Ishikawa (cell line): Measurements from ENCODE around the gene SHISAL2B.

ENCODE experiments used
- CEBPB ChIP-seq: IDR thresholded peaks from 2 replicates; pipeline ENCODE4 v1.6.1; 2012
- CREB1 ChIP-seq: IDR thresholded peaks from 2 replicates; pipeline ENCODE4 v1.6.1; 2012; ENCODE audit warnings: low read depth
- EGR1 ChIP-seq: IDR thresholded peaks from 2 replicates; pipeline ENCODE4 v1.6.1; 2012
- EP300 ChIP-seq: IDR thresholded peaks from 2 replicates; pipeline ENCODE4 v1.6.1; 2012; ENCODE audit warnings: borderline replicate concordance
- FOXM1 ChIP-seq: IDR thresholded peaks from 2 replicates; pipeline ENCODE4 v1.6.1; 2012; ENCODE audit warnings: low read depth, borderline replicate concordance
- RAD21 ChIP-seq: IDR thresholded peaks from 2 replicates; pipeline ENCODE4 v1.6.1; 2012; ENCODE audit warnings: low read depth
- TAF1 ChIP-seq: IDR thresholded peaks from 2 replicates; pipeline ENCODE4 v1.6.1; 2012; ENCODE audit warnings: low read depth, mild to moderate bottlenecking
- TCF12 ChIP-seq: IDR thresholded peaks from 2 replicates; pipeline ENCODE4 v1.6.1; 2012; ENCODE audit warnings: low read depth
- TEAD4 ChIP-seq: IDR thresholded peaks from 2 replicates; pipeline ENCODE4 v1.6.1; 2012
- YY1 ChIP-seq: IDR thresholded peaks from 2 replicates; pipeline ENCODE4 v1.6.1; 2012; ENCODE audit warnings: low read depth
- ZBTB7A ChIP-seq: IDR thresholded peaks from 2 replicates; pipeline ENCODE4 v1.6.1; 2012; ENCODE audit warnings: low read depth
- TF ChIP-seq, protein P1 (sequence below): IDR thresholded peaks from 2 replicates; pipeline ENCODE4 v1.6.1; 2012; ENCODE audit warnings: low read depth, mild to moderate bottlenecking
- TF ChIP-seq, protein P2 (sequence below): IDR thresholded peaks from 2 replicates; pipeline ENCODE4 v1.6.1; 2012

DNA sequence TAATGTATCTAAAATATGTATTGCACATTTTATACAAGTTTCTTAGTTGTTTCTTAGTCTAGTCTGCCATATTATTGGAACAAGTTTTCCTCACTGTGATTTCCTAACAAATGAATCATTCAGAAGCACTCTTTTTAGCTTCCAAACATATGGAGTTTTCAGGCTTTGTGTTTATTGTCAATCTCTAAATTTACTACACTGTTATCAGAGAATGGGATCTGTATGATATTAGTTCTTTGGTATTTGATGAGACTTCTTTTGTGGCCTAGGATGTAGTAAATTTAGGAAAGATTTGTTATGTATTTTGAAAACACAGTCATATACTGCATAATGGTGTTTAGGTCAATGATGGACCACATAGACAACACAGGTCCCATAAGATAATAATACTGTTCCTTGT lies 52.5 kb downstream of the SHISAL2B start:
- TF ChIP-seq EP300 (no peak), EGR1 (no peak), YY1 (no peak), RAD21 (no peak), CEBPB (no peak), CREB1 (no peak), FOXM1 (no peak), TEAD4 (no peak), TCF12 (no peak), TAF1 (no peak), ZBTB7A (no peak)
- TF ChIP-seq, protein P1, sequence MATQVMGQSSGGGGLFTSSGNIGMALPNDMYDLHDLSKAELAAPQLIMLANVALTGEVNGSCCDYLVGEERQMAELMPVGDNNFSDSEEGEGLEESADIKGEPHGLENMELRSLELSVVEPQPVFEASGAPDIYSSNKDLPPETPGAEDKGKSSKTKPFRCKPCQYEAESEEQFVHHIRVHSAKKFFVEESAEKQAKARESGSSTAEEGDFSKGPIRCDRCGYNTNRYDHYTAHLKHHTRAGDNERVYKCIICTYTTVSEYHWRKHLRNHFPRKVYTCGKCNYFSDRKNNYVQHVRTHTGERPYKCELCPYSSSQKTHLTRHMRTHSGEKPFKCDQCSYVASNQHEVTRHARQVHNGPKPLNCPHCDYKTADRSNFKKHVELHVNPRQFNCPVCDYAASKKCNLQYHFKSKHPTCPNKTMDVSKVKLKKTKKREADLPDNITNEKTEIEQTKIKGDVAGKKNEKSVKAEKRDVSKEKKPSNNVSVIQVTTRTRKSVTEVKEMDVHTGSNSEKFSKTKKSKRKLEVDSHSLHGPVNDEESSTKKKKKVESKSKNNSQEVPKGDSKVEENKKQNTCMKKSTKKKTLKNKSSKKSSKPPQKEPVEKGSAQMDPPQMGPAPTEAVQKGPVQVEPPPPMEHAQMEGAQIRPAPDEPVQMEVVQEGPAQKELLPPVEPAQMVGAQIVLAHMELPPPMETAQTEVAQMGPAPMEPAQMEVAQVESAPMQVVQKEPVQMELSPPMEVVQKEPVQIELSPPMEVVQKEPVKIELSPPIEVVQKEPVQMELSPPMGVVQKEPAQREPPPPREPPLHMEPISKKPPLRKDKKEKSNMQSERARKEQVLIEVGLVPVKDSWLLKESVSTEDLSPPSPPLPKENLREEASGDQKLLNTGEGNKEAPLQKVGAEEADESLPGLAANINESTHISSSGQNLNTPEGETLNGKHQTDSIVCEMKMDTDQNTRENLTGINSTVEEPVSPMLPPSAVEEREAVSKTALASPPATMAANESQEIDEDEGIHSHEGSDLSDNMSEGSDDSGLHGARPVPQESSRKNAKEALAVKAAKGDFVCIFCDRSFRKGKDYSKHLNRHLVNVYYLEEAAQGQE = no peak
- TF ChIP-seq, protein P2, sequence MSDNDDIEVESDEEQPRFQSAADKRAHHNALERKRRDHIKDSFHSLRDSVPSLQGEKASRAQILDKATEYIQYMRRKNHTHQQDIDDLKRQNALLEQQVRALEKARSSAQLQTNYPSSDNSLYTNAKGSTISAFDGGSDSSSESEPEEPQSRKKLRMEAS = no peak
